HepG2 (cell line): ENCODE data around the gene PPP6R2. TPM values are rescaled to one million over a fixed set of nuclear protein-coding genes. Genes with fewer than 3 reads are reported as not detected.

Experiments used
- FOSL2 ChIP-seq: sonication (generic); formaldehyde crosslinking; IDR thresholded peaks from 2 replicates; pipeline ENCODE4 v1.4.0; 2020; ENCODE audit warnings: missing genetic modification reagents
- GABPB1 ChIP-seq: IDR thresholded peaks from 2 replicates; pipeline ENCODE4 v1.6.1; 2016; ENCODE audit warnings: mild to moderate bottlenecking, missing genetic modification reagents, moderate library complexity, missing compliant biosample characterization
- GLI4 ChIP-seq: sonication (generic); formaldehyde crosslinking; IDR thresholded peaks from 2 replicates; pipeline ENCODE4 v1.5.1; 2020; ENCODE audit warnings: missing genetic modification reagents, mild to moderate bottlenecking, moderate library complexity, borderline replicate concordance
- GTF2F1 ChIP-seq: fragments of 150-350 bp; IDR thresholded peaks from 2 replicates; pipeline ENCODE4 v1.6.1; 2014; ENCODE audit warnings: low read length
- HNRNPL ChIP-seq: fragments of 200-400 bp; formaldehyde crosslinking; IDR thresholded peaks from 2 replicates; pipeline ENCODE4 v1.6.1; 2017; ENCODE audit warnings: mild to moderate bottlenecking, low read depth, low read length
- KDM3A ChIP-seq: IDR thresholded peaks from 2 replicates; pipeline ENCODE4 v1.6.1; 2018; ENCODE audit warnings: low read depth, missing compliant biosample characterization
- KLF13 ChIP-seq: sonication (generic); formaldehyde crosslinking; IDR thresholded peaks from 2 replicates; pipeline ENCODE4 v1.4.0; 2020; ENCODE audit warnings: mild to moderate bottlenecking, missing genetic modification reagents
- NONO ChIP-seq, 2 experiments: fragments of 450-650 bp in 1 of 2; sonication (generic) in 1 of 2; formaldehyde crosslinking in 1 of 2; IDR thresholded peaks in 1 of 2; conservative IDR thresholded peaks in 1 of 2; 2 replicates each; pipeline versions ENCODE4 v1.6.1 to v1.8.0; 2017 to 2022; ENCODE audit warnings: mild to moderate bottlenecking in 1 of 2, missing genetic modification reagents in 1 of 2, moderate library complexity in 1 of 2
- PAF1 ChIP-seq: IDR thresholded peaks from 2 replicates; pipeline ENCODE4 v1.6.1; 2016; ENCODE audit warnings: missing genetic modification reagents, missing compliant biosample characterization
- RBFOX2 ChIP-seq: fragments of 200-400 bp; formaldehyde crosslinking; IDR thresholded peaks from 2 replicates; pipeline ENCODE4 v1.6.1; 2017; ENCODE audit warnings: low read depth, mild to moderate bottlenecking, low read length
- RFX3 ChIP-seq: IDR thresholded peaks from 2 replicates; pipeline ENCODE4 v1.6.1; 2016; ENCODE audit warnings: missing biosample characterization, missing genetic modification reagents
- RFX5 ChIP-seq: IDR thresholded peaks from 2 replicates; pipeline ENCODE4 v1.6.1; 2011; ENCODE audit warnings: low read depth, low read length, improper control_type of control experiment
- SIN3A ChIP-seq: IDR thresholded peaks from 2 replicates; pipeline ENCODE4 v1.6.1; 2011; ENCODE audit warnings: low read depth, mild to moderate bottlenecking, control low read depth, low read length, borderline replicate concordance
- SOX6 ChIP-seq, 2 experiments: fragments of 450-650 bp in 1 of 2; sonication (generic) in 1 of 2; formaldehyde crosslinking in 1 of 2; IDR thresholded peaks; 2 replicates each; pipeline versions ENCODE4 v1.4.0 to v1.6.1; 2017 to 2020; ENCODE audit warnings: antibody characterized with exemption in 1 of 2, mild to moderate bottlenecking in 1 of 2, missing genetic modification reagents in 1 of 2
- TRIM24 ChIP-seq: sonication (generic); formaldehyde crosslinking; IDR thresholded peaks from 2 replicates; pipeline ENCODE4 v1.8.0; 2022; ENCODE audit warnings: mild to moderate bottlenecking, missing genetic modification reagents
- YEATS2 ChIP-seq: sonication (generic); formaldehyde crosslinking; IDR thresholded peaks from 2 replicates; pipeline ENCODE4 v1.4.0; 2020; ENCODE audit warnings: missing genetic modification reagents, borderline replicate concordance
- ZNF543 ChIP-seq: sonication (generic); formaldehyde crosslinking; IDR thresholded peaks from 2 replicates; pipeline ENCODE4 v1.4.0; 2020; ENCODE audit warnings: mild to moderate bottlenecking, missing genetic modification reagents
- ZNF670 ChIP-seq: sonication (generic); formaldehyde crosslinking; IDR thresholded peaks from 2 replicates; pipeline ENCODE4 v1.8.0; 2022; ENCODE audit warnings: mild to moderate bottlenecking, missing genetic modification reagents, borderline replicate concordance
- ZSCAN25 ChIP-seq: sonication (generic); formaldehyde crosslinking; IDR thresholded peaks from 2 replicates; pipeline ENCODE4 v1.8.0; 2022; ENCODE audit warnings: mild to moderate bottlenecking, missing genetic modification reagents
- polyA plus RNA-seq, 8 experiments: library from polyadenylated mRNA; depleted of rRNA in 3 of 8; stranded (reverse) in 7 of 8; unstranded in 1 of 8; fragments of >200 nt; fragmentation: Illumina TruSeq in 4 of 8; extraction: Trizol in 4 of 8; gene quantifications; 2 replicates each; pipeline versions ENCODE4 v1.2.1 to v1.2.3, GENCODE V29; 2011 to 2016; ENCODE audit warnings: low read depth in 4 of 8, missing spikeins in 1 of 8, mixed read lengths in 1 of 8; ENCODE audit not compliant: insufficient read depth in 1 of 8
- total RNA-seq, 5 experiments: library from RNA; depleted of rRNA; stranded (reverse); fragments of >200 nt; fragmentation: Illumina TruSeq; extraction: Trizol; gene quantifications; 2 replicates each; pipeline ENCODE4 v1.2.3, GENCODE V29; 2016; ENCODE audit warnings: low read depth in 1 of 5
- TF ChIP-seq, protein P1 (sequence below): sonication (generic); formaldehyde crosslinking; IDR thresholded peaks from 2 replicates; pipeline ENCODE4 v1.8.1; 2023; ENCODE audit warnings: missing genetic modification reagents, mild to moderate bottlenecking, borderline replicate concordance
- TF ChIP-seq, protein P2 (sequence below): sonication (generic); formaldehyde crosslinking; IDR thresholded peaks from 2 replicates; pipeline ENCODE4 v1.4.0; 2020; ENCODE audit warnings: mild to moderate bottlenecking, missing genetic modification reagents, borderline replicate concordance
- TF ChIP-seq, protein P3 (sequence below): sonication (generic); formaldehyde crosslinking; IDR thresholded peaks from 2 replicates; pipeline ENCODE4 v1.8.1; 2023; ENCODE audit warnings: mild to moderate bottlenecking, missing genetic modification reagents, borderline replicate concordance
- TF ChIP-seq, protein P4 (sequence below): sonication (generic); formaldehyde crosslinking; IDR thresholded peaks from 2 replicates; pipeline ENCODE4 v1.5.0; 2020; ENCODE audit warnings: missing genetic modification reagents, mild to moderate bottlenecking, borderline replicate concordance

The PPP6R2 gene
- total and polyA plus RNA-seq, 2 of the 13 experiments (the other 11 are each of a cell fraction or from before 2014, with no cell fraction given), result 55.0 to 102 TPM

DNA sequence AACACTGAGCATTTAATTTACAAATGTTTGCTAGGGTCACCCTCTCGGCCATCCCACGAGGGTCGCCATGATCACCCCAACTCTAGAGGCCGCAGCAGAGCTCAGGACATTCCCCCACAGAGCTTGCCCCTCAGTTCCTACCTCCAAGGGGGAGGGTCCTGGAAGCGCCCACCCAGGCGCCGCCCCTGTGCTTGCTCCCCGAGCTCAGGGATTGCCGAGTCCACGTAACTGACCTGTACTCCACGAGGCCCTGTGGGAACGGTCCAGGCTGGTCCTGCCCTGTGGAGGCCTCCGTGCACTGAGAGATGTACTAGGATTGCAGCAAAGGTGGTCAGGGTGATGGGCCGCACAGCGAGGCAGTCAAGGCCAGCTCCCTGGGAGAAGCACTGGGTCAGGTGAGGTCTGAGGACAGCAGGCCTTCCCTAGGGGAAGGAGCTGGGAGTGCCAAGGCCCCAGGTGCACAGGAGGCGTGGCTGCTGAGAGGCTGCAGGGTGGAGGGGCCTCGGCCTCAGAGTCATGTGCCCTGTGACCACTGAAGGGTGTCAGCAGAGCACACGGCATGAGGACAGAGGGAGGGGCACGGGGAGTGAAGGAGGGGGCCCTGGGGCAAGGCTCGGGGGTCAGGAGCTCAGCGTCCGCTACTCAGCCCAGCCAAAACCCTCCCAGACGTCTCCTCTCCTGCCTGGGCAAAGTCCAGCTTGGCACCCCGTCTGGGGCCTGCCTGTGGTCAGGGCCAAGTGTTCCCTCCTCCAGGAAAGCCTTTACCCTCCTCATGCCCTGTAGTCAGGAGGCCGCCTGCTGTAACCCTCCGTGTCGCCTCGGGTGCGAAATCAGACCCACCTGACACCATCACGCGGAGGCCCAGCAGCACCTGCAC lies 141.1 kb downstream of the PPP6R2 start (continued):
- TF ChIP-seq FOSL2 (no peak), SOX6 (IDR thresholded peaks at IDR 0.05) (no peak), SOX6 (CRISPR knock-in tag; IDR thresholded peaks at IDR 0.05) (no peak), HNRNPL (no peak), ZNF670 (CRISPR knock-in tag) (no peak), RFX5 (no peak), NONO (IDR thresholded peaks at IDR 0.05) (no peak), NONO (CRISPR knock-in tag; conservative IDR thresholded peaks at IDR 0.05) (no peak), PAF1 (0 out of 2 replicates have a peak, but pooled peaks have one; percentile 57), GABPB1 (peak; percentile 17; the same call in 1 of the 2 replicates), YEATS2 (CRISPR knock-in tag) (no peak), RBFOX2 (peak; percentile 42; the same call in 1 of the 2 replicates), ZNF543 (no peak), ZSCAN25 (no peak), KDM3A (CRISPR knock-in tag) (no peak), SIN3A (no peak), RFX3 (CRISPR knock-in tag) (no peak), KLF13 (CRISPR knock-in tag) (no peak), GTF2F1 (no peak), TRIM24 (CRISPR knock-in tag) (no peak), GLI4 (CRISPR knock-in tag) (no peak)
- TF ChIP-seq, protein P1, sequence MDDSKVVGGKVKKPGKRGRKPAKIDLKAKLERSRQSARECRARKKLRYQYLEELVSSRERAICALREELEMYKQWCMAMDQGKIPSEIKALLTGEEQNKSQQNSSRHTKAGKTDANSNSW (CRISPR knock-in tag), result no peak
- TF ChIP-seq, protein P2, sequence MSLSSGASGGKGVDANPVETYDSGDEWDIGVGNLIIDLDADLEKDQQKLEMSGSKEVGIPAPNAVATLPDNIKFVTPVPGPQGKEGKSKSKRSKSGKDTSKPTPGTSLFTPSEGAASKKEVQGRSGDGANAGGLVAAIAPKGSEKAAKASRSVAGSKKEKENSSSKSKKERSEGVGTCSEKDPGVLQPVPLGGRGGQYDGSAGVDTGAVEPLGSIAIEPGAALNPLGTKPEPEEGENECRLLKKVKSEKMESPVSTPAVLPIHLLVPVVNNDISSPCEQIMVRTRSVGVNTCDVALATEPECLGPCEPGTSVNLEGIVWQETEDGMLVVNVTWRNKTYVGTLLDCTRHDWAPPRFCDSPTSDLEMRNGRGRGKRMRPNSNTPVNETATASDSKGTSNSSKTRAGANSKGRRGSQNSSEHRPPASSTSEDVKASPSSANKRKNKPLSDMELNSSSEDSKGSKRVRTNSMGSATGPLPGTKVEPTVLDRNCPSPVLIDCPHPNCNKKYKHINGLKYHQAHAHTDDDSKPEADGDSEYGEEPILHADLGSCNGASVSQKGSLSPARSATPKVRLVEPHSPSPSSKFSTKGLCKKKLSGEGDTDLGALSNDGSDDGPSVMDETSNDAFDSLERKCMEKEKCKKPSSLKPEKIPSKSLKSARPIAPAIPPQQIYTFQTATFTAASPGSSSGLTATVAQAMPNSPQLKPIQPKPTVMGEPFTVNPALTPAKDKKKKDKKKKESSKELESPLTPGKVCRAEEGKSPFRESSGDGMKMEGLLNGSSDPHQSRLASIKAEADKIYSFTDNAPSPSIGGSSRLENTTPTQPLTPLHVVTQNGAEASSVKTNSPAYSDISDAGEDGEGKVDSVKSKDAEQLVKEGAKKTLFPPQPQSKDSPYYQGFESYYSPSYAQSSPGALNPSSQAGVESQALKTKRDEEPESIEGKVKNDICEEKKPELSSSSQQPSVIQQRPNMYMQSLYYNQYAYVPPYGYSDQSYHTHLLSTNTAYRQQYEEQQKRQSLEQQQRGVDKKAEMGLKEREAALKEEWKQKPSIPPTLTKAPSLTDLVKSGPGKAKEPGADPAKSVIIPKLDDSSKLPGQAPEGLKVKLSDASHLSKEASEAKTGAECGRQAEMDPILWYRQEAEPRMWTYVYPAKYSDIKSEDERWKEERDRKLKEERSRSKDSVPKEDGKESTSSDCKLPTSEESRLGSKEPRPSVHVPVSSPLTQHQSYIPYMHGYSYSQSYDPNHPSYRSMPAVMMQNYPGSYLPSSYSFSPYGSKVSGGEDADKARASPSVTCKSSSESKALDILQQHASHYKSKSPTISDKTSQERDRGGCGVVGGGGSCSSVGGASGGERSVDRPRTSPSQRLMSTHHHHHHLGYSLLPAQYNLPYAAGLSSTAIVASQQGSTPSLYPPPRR, result no peak
- TF ChIP-seq, protein P3, sequence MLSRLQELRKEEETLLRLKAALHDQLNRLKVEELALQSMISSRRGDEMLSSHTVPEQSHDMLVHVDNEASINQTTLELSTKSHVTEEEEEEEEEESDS (CRISPR knock-in tag), result no peak
- TF ChIP-seq, protein P4, sequence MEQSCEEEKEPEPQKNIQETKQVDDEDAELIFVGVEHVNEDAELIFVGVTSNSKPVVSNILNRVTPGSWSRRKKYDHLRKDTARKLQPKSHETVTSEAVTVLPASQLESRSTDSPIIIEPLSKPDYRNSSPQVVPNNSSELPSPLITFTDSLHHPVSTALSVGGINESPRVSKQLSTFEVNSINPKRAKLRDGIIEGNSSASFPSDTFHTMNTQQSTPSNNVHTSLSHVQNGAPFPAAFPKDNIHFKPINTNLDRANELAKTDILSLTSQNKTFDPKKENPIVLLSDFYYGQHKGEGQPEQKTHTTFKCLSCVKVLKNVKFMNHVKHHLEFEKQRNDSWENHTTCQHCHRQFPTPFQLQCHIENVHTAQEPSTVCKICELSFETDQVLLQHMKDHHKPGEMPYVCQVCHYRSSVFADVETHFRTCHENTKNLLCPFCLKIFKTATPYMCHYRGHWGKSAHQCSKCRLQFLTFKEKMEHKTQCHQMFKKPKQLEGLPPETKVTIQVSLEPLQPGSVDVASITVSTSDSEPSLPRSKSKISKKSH, result 0 out of 2 replicates have a peak, but pooled peaks have one; percentile 17
